ENCODE data around the gene UBTD1. TPM values are rescaled to one million over a fixed set of nuclear protein-coding genes. Genes with fewer than 3 reads are reported as not detected.

Gene UBTD1
- total RNA-seq, 1 experiment from 2014 or later: 29.7 TPM

- Histone ChIP-seq H3K4me3 (no peak overlapping the region), H3K27me3 (no peaks in the 10 kb centered on the region), H3K9me3 (no peaks in the 10 kb centered on the region), H3K36me3 (no peaks in the 10 kb centered on the region)
- DNase-seq: no peak
Observed at GRCh38 chr10:97578171-97578844, 79.6 kb downstream of the UBTD1 start.

GRCh38 chr10:97580421-97581367 lies 82.0 kb downstream of the UBTD1 start:
- Histone ChIP-seq H3K36me3 (no peaks in the 10 kb centered on the region), H3K27me3 (no peaks in the 10 kb centered on the region), H3K9me3 (no peaks in the 10 kb centered on the region), H3K4me3 (no peak overlapping the region)
- DNase-seq: no peak

- Histone ChIP-seq H3K9me3 (no peaks in the 10 kb centered on the region), H3K36me3 (no peaks in the 10 kb centered on the region), H3K27me3 (no peaks in the 10 kb centered on the region), H3K4me3 (no peak overlapping the region)
- DNase-seq: no peak
Observed at GRCh38 chr10:97582169-97582568, 83.4 kb downstream of the UBTD1 start.

DNA sequence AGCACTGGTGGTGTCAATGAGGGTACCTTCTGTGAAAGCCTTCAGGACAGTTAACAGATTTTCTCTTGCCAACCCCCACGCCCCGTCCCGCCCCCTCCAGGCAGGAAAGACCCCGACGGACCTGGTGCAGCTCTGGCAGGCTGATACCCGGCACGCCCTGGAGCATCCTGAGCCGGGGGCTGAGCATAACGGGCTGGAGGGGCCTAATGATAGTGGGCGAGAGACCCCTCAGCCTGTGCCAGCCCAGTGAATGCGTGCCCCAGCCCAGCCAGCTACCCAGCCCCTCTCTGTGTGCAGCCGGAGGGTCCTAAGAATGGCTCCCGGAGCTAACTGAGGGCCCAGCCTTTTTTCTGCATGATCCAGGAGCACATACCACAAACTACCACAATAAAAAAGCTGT lies 84.8 kb downstream of the UBTD1 start:
- DNase-seq: no peak
- Histone ChIP-seq H3K9me3 (no peaks in the 10 kb centered on the region), H3K27me3 (no peaks in the 10 kb centered on the region), H3K4me3 (no peak overlapping the region), H3K36me3 (no peaks in the 10 kb centered on the region)

DNA sequence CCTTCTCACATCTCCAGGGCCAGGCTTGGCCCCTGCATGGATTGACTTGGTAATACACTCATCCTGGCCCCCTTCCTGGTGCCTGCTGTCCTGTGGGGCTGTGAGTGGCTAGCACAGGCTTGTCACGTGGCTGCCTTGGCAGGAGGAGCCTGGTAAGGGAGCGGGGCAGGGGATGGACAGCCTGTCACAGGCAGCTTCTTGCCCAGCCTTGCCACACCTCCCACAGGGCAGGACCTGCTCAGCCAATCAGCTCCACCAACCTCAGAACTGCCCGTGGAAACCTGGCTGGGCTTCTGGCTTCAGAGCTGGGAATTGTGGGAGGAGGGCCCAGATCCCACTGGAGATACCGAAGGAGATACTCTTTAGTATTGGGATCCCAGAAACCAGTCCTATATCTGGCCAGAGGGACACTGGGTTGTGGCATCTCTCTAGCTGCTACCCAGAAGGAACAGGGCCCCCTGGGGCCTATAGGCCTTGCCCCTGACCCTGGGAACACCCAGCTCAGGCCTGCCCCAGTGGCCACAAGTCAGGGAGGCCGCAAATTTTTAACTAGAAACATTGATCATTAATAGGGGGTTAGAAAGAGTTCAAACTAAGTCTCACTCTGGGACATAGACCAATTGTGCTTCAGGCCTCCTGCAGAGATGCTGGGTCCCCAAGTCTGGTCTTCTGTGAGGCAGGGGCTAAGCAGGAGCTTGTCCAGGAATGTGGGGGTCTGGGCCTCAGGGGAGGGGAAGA lies 85.5 kb downstream of the UBTD1 start, which contains the start of gene HOGA1:
HOGA1 (plus strand) TSS at position 330 of the 738 bp plus-strand sequence; CDS start at position 645, 315 bp downstream.
- Histone ChIP-seq H3K27me3 (no peaks in the 10 kb centered on the region), H3K4me3 (peak within 1 kb of the TSS; percentile 40)
- peak; percentile 100 for DNase-seq

DNA sequence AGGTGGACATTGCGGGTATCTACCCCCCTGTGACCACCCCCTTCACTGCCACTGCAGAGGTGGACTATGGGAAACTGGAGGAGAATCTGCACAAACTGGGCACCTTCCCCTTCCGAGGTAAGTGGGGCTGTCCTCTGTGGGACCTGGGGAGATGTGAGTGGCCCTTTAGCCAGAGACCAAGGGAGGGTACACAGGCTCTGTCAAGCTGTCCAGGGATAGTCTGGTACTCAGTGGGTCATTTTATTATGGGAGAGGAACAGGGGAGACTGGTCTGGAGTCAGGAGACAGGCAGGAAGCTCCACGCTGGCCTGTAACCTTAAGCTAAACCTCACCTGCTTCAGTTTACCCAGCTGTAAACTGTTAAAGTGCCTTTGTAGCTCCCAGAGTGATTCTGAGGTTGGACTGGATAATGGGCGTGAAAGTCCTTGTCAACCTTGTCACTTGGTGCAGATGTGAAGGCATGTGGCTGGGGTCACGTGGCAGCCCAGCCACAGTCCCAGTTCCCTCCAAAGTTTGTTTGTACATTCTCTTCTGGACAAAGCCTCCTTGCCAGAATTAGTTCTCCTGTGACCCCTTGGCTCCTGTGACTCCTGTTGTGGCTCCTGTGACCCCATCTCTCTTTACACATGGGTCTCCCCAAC lies 86.2 kb downstream of the UBTD1 start:
- Histone ChIP-seq H3K9me3 (no peaks in the 10 kb centered on the region), H3K4me3 (peak overlapping the region; percentile 40), H3K27me3 (no peaks in the 10 kb centered on the region), H3K36me3 (no peaks in the 10 kb centered on the region)
- DNase-seq: no peak

More for the DNA sequence above, 85.5 kb downstream of the UBTD1 start, which contains the start of gene HOGA1:
- Histone ChIP-seq H3K36me3 (no peaks in the 10 kb centered on the region), H3K9me3 (no peaks in the 10 kb centered on the region)

GRCh38 chr10:97585439-97585811 lies 86.7 kb downstream of the UBTD1 start:
- no peaks in the 10 kb centered on the region for H3K9me3 ChIP-seq
- H3K27me3 ChIP-seq: no peaks in the 10 kb centered on the region
- H3K36me3 ChIP-seq: no peaks in the 10 kb centered on the region
- no peak for DNase-seq
- H3K4me3 ChIP-seq: no peak overlapping the region

- no peaks in the 10 kb centered on the region for H3K9me3 ChIP-seq
- no peak overlapping the region for H3K4me3 ChIP-seq
- no peak for DNase-seq
- H3K36me3 ChIP-seq: no peaks in the 10 kb centered on the region
- H3K27me3 ChIP-seq: no peaks in the 10 kb centered on the region
Observed at GRCh38 chr10:97587183-97587582, 88.5 kb downstream of the UBTD1 start.

DNA sequence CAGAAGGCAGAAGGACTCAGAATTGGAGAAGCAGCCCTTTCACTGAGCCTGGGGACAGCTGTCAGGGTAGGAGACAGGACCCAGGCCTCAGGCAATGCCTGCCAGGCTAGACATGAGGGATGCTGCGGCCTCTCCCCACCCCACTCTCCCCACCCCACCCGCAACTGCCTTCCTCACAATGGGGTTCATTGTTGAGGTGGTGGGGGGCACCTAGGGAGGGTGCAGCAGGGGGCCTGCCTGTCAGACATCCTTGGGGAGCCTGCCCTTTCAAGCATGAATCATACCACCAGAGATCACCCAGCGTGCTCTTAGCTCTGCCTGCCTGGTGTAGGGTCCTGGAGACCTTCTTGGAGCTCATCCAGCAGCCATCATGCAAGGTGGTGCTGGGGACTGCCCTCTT lies 90.8 kb downstream of the UBTD1 start, which contains the start of gene C10orf62:
C10orf62 (plus strand) TSS at position 243 of the 400 bp plus-strand sequence. CDS start 177 bp downstream, outside the sequence.
- no peaks in the 10 kb centered on the region for H3K36me3 ChIP-seq
- no peak for DNase-seq
- H3K9me3 ChIP-seq: no peaks in the 10 kb centered on the region
- H3K27me3 ChIP-seq: no peaks in the 10 kb centered on the region
- no peak within 1 kb of the TSS for H3K4me3 ChIP-seq

DNA sequence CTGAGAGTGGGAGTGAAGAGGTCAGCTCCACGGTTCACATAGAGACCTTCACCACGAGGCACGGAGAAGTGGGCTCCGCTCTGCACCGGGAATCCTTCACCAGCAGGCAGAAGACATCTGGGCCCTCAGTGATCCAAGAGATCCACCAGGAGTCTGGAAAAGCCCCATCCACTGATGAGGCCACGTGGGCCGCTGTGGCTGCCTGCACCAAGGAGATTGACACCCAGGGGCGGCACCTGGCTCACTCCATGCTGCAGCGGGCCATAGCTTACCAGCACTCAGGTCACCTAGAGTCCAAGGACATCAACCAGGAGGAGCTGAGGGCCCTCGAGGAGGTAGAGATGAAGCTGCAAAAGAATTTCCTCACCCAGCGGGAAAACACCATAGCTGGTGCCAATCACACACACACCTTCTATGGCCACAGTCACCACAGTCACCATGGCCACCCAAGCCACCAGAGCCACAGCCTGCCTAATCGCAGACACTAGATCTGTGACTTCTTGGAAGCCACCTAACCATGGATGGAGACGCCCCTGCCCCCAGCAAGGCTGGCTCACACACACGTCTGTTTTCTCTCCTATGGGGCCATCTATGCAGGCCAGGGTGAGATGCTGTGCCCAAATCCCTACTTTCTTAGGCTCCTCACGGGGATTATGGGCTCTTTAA lies 91.5 kb downstream of the UBTD1 start:
- DNase-seq: no peak
- H3K36me3 ChIP-seq: no peaks in the 10 kb centered on the region
- no peaks in the 10 kb centered on the region for H3K27me3 ChIP-seq
- H3K4me3 ChIP-seq: no peak overlapping the region
- no peaks in the 10 kb centered on the region for H3K9me3 ChIP-seq

DNA sequence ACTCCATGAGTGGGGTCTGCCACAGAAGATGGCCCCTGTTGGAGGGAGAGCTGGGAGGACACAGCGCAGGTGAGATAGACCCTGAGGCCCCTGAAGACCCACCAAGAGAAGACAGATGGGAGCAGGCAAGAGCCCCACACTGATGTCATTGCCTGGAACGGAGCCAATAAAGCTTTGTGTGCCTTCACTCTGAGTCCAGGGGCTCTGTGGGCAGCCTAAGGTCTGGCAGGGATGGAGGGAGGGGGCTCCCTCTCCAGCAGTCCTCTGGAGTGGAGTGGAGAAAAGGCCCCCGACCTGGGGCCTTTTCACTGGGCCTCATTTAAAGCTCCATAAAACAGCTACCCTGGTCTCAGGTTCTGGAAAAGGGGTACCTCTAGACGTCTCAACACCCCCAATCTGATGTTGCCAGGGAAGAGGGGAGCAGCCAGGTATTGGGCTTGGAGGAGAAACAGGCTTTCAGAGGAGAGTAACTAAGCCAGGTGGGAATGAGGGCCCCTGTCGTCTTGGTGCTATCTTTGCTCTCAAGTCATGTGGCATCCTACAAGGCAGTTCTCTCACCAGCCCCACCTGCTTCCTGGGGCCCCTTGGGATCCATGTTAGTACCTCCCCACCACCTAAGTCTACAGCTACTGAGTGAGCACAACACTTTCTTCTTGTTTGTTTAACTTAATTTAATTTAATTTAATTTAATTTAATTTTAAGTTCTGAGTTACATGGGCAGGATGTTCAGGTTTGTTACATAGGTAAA lies 92.2 kb downstream of the UBTD1 start:
- Histone ChIP-seq H3K9me3 (no peaks in the 10 kb centered on the region), H3K4me3 (no peak overlapping the region), H3K36me3 (no peaks in the 10 kb centered on the region), H3K27me3 (no peaks in the 10 kb centered on the region)
- no peak for DNase-seq

DNA sequence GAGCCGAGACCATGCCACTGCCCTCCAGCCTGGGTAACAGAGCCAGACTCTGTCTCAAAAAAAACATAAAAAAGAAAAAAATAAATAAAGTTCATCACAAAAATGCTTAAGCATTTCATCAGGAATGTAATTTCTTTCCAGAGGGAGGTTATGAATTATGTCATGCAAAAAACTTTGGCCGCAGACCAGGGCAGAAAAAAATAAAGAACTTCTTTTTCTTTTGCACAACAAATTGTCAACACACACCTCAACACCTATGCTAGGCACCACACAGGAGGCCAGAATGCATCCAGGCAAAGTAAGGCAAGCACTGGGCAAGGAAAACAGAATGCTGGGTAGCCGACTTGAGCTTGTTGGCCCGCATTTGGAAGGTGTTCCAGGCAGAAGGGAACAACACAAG lies 94.7 kb downstream of the UBTD1 start:
- H3K4me3 ChIP-seq: no peak overlapping the region
- no peaks in the 10 kb centered on the region for H3K27me3 ChIP-seq
- no peaks in the 10 kb centered on the region for H3K9me3 ChIP-seq
- no peaks in the 10 kb centered on the region for H3K36me3 ChIP-seq
- DNase-seq: peak; percentile 33

- Histone ChIP-seq H3K9me3 (no peaks in the 10 kb centered on the region), H3K27me3 (no peaks in the 10 kb centered on the region), H3K4me3 (no peak overlapping the region), H3K36me3 (no peaks in the 10 kb centered on the region)
- DNase-seq: peak; percentile 69
Observed at GRCh38 chr10:97596101-97597082, 97.7 kb downstream of the UBTD1 start.

DNA sequence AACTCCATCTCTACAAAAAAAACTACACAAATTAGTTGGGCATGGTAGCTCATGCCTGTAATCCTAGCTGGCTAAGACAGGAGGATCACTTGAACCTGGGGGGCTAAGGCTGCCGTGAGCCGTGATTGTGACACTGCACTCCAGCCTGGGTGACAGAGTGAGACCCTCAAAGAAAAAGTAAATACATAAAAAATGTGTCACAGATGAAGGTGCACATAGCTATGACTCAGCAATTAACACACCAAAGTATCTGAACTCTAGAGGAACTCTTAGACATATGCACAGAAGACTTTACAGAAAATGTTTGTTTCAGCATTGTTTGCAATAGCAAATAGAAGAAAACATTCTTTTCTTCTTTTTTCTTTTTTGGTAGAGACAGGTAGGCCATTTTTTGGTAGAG lies 99.1 kb downstream of the UBTD1 start:
- no peaks in the 10 kb centered on the region for H3K9me3 ChIP-seq
- no peak overlapping the region for H3K4me3 ChIP-seq
- DNase-seq: no peak
- no peaks in the 10 kb centered on the region for H3K27me3 ChIP-seq
- H3K36me3 ChIP-seq: no peaks in the 10 kb centered on the region

Measured in MG63 (cell line).